Spinal cord (tissue), 10 donors: ENCODE measurements around the gene MACROD2. TPM values are rescaled to one million over a fixed set of nuclear protein-coding genes. Genes with fewer than 3 reads are reported as not detected.
"Not testable (repeated sequence)": the region's sequence is repeated elsewhere in the genome, so short reads cannot be mapped to it uniquely, and the experiment has no call there.

Experiments
- DNase-seq, 6 donors: peaks; one replicate each; pipeline versions ENCODE4 v3.0.0 to v3.0.0-alpha.2; 2013 to 2015; ENCODE audit warnings: low spot score in 6 of 6, low read depth in 4 of 6
- H3K27ac ChIP-seq: one replicate; pipeline ENCODE4 v1.5.1; 2013; ENCODE audit warnings: low read depth, low read length, control low read depth
- H3K27me3 ChIP-seq: one replicate; pipeline ENCODE4 v1.6.1; 2013; ENCODE audit warnings: low read length; ENCODE audit not compliant: control insufficient read depth, insufficient read depth
- H3K36me3 ChIP-seq: one replicate; pipeline ENCODE4 v1.6.1; 2013; ENCODE audit warnings: low read length; ENCODE audit not compliant: control insufficient read depth, insufficient read depth
- H3K4me1 ChIP-seq: one replicate; pipeline ENCODE4 v1.6.1; 2013; ENCODE audit warnings: low read length; ENCODE audit not compliant: control insufficient read depth, insufficient read depth
- H3K4me3 ChIP-seq: one replicate; pipeline ENCODE4 v1.5.1; 2013; ENCODE audit warnings: low read depth, low read length, control low read depth
- H3K9me3 ChIP-seq: one replicate; pipeline ENCODE4 v1.6.1; 2013; ENCODE audit warnings: low read length; ENCODE audit not compliant: control insufficient read depth, insufficient read depth
- WGBS: methylation state at CpG from one replicate; pipeline ENCODE4 v1.1.5; 2013; ENCODE audit warnings: missing lambda C conversion rate; ENCODE audit not compliant: insufficient coverage; 5-methylcytosine and 5-hydroxymethylcytosine counted together
- polyA plus RNA-seq, 2 donors: library from polyadenylated mRNA; unstranded; fragments of 120-200 nt; gene quantifications; one replicate each; pipeline ENCODE4 v1.2.1, GENCODE V29; 2013; ENCODE audit not compliant: insufficient read length in 2 of 2
- total RNA-seq, 2 donors: library from RNA; depleted of rRNA in 1 of 2; stranded (reverse); fragments of 120-200 nt in 1 of 2; fragments of >200 nt in 1 of 2; gene quantifications; one replicate each; pipeline versions ENCODE4 v1.2.3 to v1.2.4, GENCODE V29; 2013 to 2014
- donor health status: healthy.

MACROD2 gene
- total and polyA plus RNA-seq, 4 donors, result 16.2 to 34.0 (median 23.6) TPM

- WGBS, result 100% methylated on average over 2 of the region's 3 CpGs
- H3K4me1 ChIP-seq, result no peaks in the 10 kb centered on the region
Observed at GRCh38 chr20:14997791-14998190, 1002.5 kb downstream of the MACROD2 start.

GRCh38 chr20:15005300-15005986 is 1010.1 kb downstream of the MACROD2 start:
- Histone ChIP-seq H3K36me3 (no peaks in the 10 kb centered on the region), H3K9me3 (no peaks in the 10 kb centered on the region), H3K27ac (no peak overlapping the region), H3K27me3 (no peaks in the 10 kb centered on the region), H3K4me3 (no peak overlapping the region), H3K4me1 (no peaks in the 10 kb centered on the region)
- WGBS, result no CpG with 5 or more reads among the region's 4 CpGs
- DNase-seq, result no peak

More at GRCh38 chr20:14997791-14998190, 1002.5 kb downstream of the MACROD2 start:
- no peak for DNase-seq
- H3K27ac ChIP-seq, result no peak overlapping the region
- no peaks in the 10 kb centered on the region for H3K36me3 ChIP-seq
- H3K9me3 ChIP-seq, result peaks cover 4% of the 10 kb centered on the region
- H3K27me3 ChIP-seq, result no peaks in the 10 kb centered on the region
- H3K4me3 ChIP-seq, result no peak overlapping the region

DNA sequence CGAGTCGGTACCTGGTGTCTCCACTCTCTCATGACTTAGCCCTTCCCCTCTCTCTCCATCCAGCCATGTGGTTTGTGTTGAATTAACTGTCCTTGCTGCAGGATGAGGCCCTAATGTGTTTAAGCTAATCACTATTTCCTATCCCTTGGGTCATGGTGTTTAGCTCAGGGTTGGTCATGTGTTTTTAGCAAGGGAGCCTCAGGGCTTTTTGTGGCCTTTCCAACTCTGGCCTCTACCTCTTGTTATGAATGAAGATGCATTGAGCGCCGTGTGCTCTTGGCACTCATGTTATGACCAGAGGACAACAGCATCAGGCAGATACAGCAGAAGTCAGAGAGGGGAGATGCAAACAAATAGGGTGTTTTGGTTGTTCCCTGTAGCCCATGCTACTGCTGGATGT is 1016.3 kb downstream of the MACROD2 start:
- Histone ChIP-seq H3K27ac (no peak overlapping the region), H3K4me1 (peaks cover 7% of the 10 kb centered on the region)
- WGBS, result 54% methylated on average over 2 of the region's 4 CpGs

GRCh38 chr20:15012566-15012965 is 1017.2 kb downstream of the MACROD2 start:
- Histone ChIP-seq H3K4me1 (peaks cover 7% of the 10 kb centered on the region), H3K27ac (no peak overlapping the region), H3K36me3 (no peaks in the 10 kb centered on the region), H3K27me3 (no peaks in the 10 kb centered on the region), H3K9me3 (no peaks in the 10 kb centered on the region), H3K4me3 (no peak overlapping the region)
- WGBS, result 27% methylated on average over 5 of the region's 6 CpGs
- peak in 3 of 6 donors; percentile 6 to 75 (median 66) for DNase-seq

More for the DNA sequence above, 1016.3 kb downstream of the MACROD2 start:
- no peaks in the 10 kb centered on the region for H3K36me3 ChIP-seq
- DNase-seq, result no peak
- H3K4me3 ChIP-seq, result no peak overlapping the region
- H3K27me3 ChIP-seq, result no peaks in the 10 kb centered on the region
- H3K9me3 ChIP-seq, result no peaks in the 10 kb centered on the region

DNA sequence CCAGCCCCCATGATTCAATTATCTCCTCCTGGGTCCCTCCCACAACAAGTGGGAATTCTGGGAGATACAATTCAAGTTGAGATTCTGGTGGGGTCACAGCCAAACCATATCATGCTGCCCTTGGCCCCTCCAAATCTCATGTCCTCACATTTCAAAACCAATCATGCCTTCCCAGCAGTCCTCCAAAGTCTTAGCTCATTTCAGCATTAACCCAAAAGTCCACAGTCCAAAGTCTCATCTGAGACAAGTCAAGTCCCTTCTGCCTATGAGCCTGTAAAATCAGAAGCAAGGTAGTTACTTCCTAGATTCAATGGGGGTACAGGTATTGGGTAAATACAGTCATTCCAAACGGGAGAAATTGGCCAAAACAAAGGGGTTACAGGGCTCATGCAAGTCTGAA is 1021.6 kb downstream of the MACROD2 start:
- not testable (repeated sequence) for H3K27ac ChIP-seq, H3K4me1 ChIP-seq, H3K36me3 ChIP-seq, DNase-seq, H3K9me3 ChIP-seq, H3K4me3 ChIP-seq, H3K27me3 ChIP-seq
- no CpG with 5 or more reads among the region's 1 CpG for whole genome bisulfite sequencing

DNA sequence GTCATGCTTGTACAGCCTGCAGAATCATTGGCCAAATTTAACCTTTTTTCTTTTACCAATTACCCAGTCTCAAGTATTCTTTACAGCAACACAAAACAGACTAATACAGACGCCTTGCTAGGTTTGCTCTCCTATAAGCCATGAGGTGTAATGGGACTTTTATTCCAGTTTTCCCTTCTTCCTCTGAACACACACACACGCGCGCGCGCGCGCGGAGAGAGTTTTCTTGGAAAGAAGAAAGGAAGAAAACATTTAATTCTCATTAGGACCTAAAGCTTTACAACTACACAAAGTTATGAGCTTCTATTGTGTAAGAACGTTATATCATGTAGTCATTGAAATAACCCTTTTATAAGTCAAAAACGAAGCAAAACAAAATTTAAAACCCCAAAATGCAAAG is 1023.6 kb downstream of the MACROD2 start:
- H3K4me1 ChIP-seq, result no peaks in the 10 kb centered on the region
- no peaks in the 10 kb centered on the region for H3K36me3 ChIP-seq
- no peaks in the 10 kb centered on the region for H3K27me3 ChIP-seq
- H3K9me3 ChIP-seq, result no peaks in the 10 kb centered on the region
- WGBS, result no CpG with 5 or more reads among the region's 11 CpGs
- H3K4me3 ChIP-seq, result no peak overlapping the region
- no peak overlapping the region for H3K27ac ChIP-seq
- no peak for DNase-seq

DNA sequence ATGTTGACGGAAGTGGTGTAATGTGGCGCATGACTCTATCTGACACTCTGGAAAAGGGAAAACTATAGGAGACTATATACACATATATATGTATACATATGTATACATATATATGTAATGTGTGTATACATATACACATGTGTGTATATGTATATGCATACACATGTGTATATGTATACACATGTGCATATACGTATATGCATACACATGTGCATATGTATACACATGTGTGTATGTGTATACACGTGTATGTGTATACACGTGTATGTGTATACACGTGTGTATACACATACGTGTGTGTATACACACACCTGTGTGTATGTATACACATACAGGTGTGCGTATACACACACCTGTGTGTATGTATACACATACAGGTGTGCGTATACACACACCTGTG is 1025.5 kb downstream of the MACROD2 start:
- H3K27ac ChIP-seq, result no peak overlapping the region
- no peak for DNase-seq
- H3K27me3 ChIP-seq, result no peaks in the 10 kb centered on the region
- H3K4me3 ChIP-seq, result no peak overlapping the region
- no peaks in the 10 kb centered on the region for H3K36me3 ChIP-seq
- no peaks in the 10 kb centered on the region for H3K4me1 ChIP-seq
- H3K9me3 ChIP-seq, result no peaks in the 10 kb centered on the region
- WGBS, result no CpG with 5 or more reads among the region's 9 CpGs

DNA sequence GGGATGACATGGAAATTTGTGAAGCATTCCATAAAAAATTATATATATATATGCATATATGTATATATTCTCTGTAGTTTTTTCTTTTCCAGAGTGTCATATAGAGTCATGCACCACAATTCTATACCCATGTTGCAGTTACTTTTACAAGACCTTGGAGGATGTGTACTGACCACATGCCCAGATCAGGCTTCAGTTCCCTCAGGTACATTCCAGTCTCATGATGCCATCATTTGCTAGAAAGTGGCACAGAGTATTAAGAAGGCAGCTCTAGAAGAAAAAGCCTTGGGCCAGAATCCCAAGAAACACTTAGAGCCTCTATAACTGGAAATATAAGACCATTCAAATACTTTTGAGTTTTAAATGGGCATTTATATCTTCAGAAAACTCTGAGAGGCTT is 1027.6 kb downstream of the MACROD2 start:
- no peaks in the 10 kb centered on the region for H3K9me3 ChIP-seq
- H3K27me3 ChIP-seq, result no peaks in the 10 kb centered on the region
- DNase-seq, result no peak
- H3K4me3 ChIP-seq, result no peak overlapping the region
- no peak overlapping the region for H3K27ac ChIP-seq
- no peaks in the 10 kb centered on the region for H3K36me3 ChIP-seq
- H3K4me1 ChIP-seq, result no peaks in the 10 kb centered on the region

DNA sequence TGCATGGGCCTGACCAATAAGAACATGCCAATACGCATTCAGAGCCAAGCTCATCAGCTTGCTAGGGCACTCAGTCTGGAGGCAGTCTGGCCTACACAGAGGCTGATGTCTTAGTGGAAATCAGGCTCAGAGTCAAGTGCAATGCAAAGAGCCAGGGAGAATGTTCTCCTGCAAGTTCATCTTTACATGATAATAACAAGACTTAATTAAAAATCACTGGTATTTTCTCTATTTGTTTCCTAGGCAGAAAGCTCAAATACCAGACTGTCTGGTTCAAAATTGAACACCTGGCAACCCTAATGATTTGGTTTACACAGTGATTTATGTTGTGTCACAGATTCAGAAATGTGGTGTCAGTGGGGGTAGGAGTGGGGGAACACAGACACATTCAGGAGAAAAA is 1031.4 kb downstream of the MACROD2 start:
- no peaks in the 10 kb centered on the region for H3K36me3 ChIP-seq
- no peaks in the 10 kb centered on the region for H3K27me3 ChIP-seq
- H3K9me3 ChIP-seq, result no peaks in the 10 kb centered on the region
- no peaks in the 10 kb centered on the region for H3K4me1 ChIP-seq
- WGBS, result 29% methylated on average over 1 of the region's 1 CpG
- H3K4me3 ChIP-seq, result no peak overlapping the region
- peak in 2 of 6 donors; percentile 54 for DNase-seq
- no peak overlapping the region for H3K27ac ChIP-seq

DNA sequence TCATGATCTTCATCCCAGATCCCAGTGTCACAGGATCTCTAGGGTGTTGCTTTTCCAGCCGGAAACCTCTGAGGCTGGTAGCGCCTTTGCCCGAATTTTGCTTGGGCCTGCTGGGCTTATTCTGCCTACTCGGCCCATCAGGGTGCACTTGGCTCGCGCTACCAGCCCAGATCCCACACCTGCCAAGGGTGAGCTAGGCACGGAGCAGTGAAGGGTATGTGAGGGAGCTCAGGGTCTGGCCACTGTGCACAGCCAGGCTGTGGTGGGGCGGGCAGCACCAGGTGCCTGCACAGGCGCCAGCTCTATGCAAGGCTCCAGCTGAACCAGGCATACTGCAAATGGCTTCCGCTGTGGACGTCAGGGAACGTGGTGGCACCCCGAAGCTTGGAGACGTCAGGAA is 1035.5 kb downstream of the MACROD2 start:
- DNase-seq, result no peak
- Histone ChIP-seq H3K36me3 (peaks cover 3% of the 10 kb centered on the region), H3K9me3 (no peaks in the 10 kb centered on the region), H3K27ac (no peak overlapping the region), H3K4me1 (no peaks in the 10 kb centered on the region), H3K27me3 (no peaks in the 10 kb centered on the region), H3K4me3 (no peak overlapping the region)
- 96% methylated on average over 14 of the region's 14 CpGs for WGBS
